OCI-LY1 (cell line): Measurements from ENCODE around the gene KCNIP3.

Source experiments
- CTCF ChIP-seq: fragments of 200-600 bp; sonication (generic), shearing (Covaris generic); IDR thresholded peaks from 2 replicates; pipeline ENCODE4 v1.5.1; 2017; ENCODE audit warnings: mild to moderate bottlenecking, antibody characterized with exemption, low read length, moderate library complexity, mixed read lengths
- EZH2 ChIP-seq: fragments of 200-600 bp; sonication (generic), shearing (Covaris generic); IDR thresholded peaks from 2 replicates; pipeline ENCODE4 v1.8.0; 2017; ENCODE audit warnings: borderline replicate concordance, mixed run types, mild to moderate bottlenecking, antibody characterized with exemption, low read length, moderate library complexity, mixed read lengths

- TF ChIP-seq CTCF (no peak), EZH2 (no peak)
Measured at GRCh38 chr2:95314598-95314963, 17.4 kb downstream of the KCNIP3 start.
